Astrocyte (in vitro differentiated cells and primary cell): ENCODE data around the gene LYZ. TPM values are rescaled to one million over a fixed set of nuclear protein-coding genes. Genes with fewer than 3 reads are reported as not detected.
A peak's percentile ranks its signal among the peaks of the same experiment; 100 is the strongest.

ENCODE experiments used
- DNase-seq: peaks from one replicate; pipeline ENCODE4 v3.0.0-alpha.2; 2010; ENCODE audit warnings: low read depth
- FAIRE-seq: peaks from 2 replicates; lab custom pipeline; 2011; peaks lifted over from hg19 to GRCh38; lab: Jason Lieb, UNC
- H2AFZ ChIP-seq: 2 replicates; pipeline ENCODE4 v1.6.0; 2012; ENCODE audit warnings: low read depth, low read length, inconsistent platforms
- H3K27ac ChIP-seq: 2 replicates; pipeline ENCODE4 v1.5.1; 2011; ENCODE audit warnings: low read depth, low read length, inconsistent platforms
- H3K27me3 ChIP-seq: 2 replicates; pipeline ENCODE4 v1.6.0; 2011; ENCODE audit warnings: low read length, inconsistent platforms; ENCODE audit not compliant: insufficient read depth
- H3K36me3 ChIP-seq: 2 replicates; pipeline ENCODE4 v1.5.1; 2011; ENCODE audit warnings: low read length, inconsistent platforms; ENCODE audit not compliant: insufficient read depth
- H3K4me1 ChIP-seq: 2 replicates; pipeline ENCODE4 v1.5.1; 2011; ENCODE audit warnings: low read length, inconsistent platforms; ENCODE audit not compliant: insufficient read depth
- H3K4me2 ChIP-seq: 2 replicates; pipeline ENCODE4 v1.6.0; 2012; ENCODE audit warnings: low read length, inconsistent platforms
- H3K4me3 ChIP-seq: 2 replicates; pipeline ENCODE4 v1.5.1; 2011; ENCODE audit warnings: low read depth, mild to moderate bottlenecking, low read length, inconsistent platforms; ENCODE audit not compliant: insufficient read depth
- H3K79me2 ChIP-seq: 2 replicates; pipeline ENCODE4 v1.6.0; 2012; ENCODE audit warnings: mild to moderate bottlenecking, low read length, inconsistent platforms; ENCODE audit not compliant: insufficient read depth
- H3K9ac ChIP-seq: 2 replicates; pipeline ENCODE4 v1.6.0; 2012; ENCODE audit warnings: mild to moderate bottlenecking, low read length, inconsistent platforms
- H3K9me3 ChIP-seq: 2 replicates; pipeline ENCODE4 v1.5.1; 2012; ENCODE audit warnings: low read depth, mild to moderate bottlenecking, low read length, inconsistent platforms; ENCODE audit not compliant: insufficient read depth
- H4K20me1 ChIP-seq: 2 replicates; pipeline ENCODE4 v1.6.0; 2012; ENCODE audit warnings: low read length, inconsistent platforms; ENCODE audit not compliant: insufficient read depth
- H3K27ac Mint-ChIP-seq: one replicate; pipeline ENCODE4 v1.8.0; 2021; ENCODE audit warnings: mild to moderate bottlenecking, mixed read lengths; ENCODE audit not compliant: unreplicated experiment
- H3K27me3 Mint-ChIP-seq: one replicate; pipeline ENCODE4 v1.8.0; 2021; ENCODE audit warnings: low read depth, mixed read lengths; ENCODE audit not compliant: unreplicated experiment
- H3K36me3 Mint-ChIP-seq: one replicate; pipeline ENCODE4 v1.8.0; 2021; ENCODE audit warnings: low read depth, mixed read lengths; ENCODE audit not compliant: unreplicated experiment
- H3K4me1 Mint-ChIP-seq: one replicate; pipeline ENCODE4 v1.8.0; 2021; ENCODE audit warnings: low read depth, mixed read lengths; ENCODE audit not compliant: unreplicated experiment
- H3K4me3 Mint-ChIP-seq: one replicate; pipeline ENCODE4 v1.8.0; 2021; ENCODE audit warnings: mild to moderate bottlenecking, moderate library complexity, mixed read lengths; ENCODE audit not compliant: unreplicated experiment
- H3K9me3 Mint-ChIP-seq: one replicate; pipeline ENCODE4 v1.8.0; 2021; ENCODE audit warnings: mild to moderate bottlenecking, mixed read lengths; ENCODE audit not compliant: unreplicated experiment
- CTCF ChIP-seq: IDR thresholded peaks from 2 replicates; pipeline ENCODE4 v1.5.1; 2011; ENCODE audit warnings: low read depth, mild to moderate bottlenecking, inconsistent platforms, low read length, moderate library complexity; ENCODE audit not compliant: insufficient read depth
- EZH2 ChIP-seq: IDR thresholded peaks from 2 replicates; pipeline ENCODE4 v1.6.1; 2012; ENCODE audit warnings: mild to moderate bottlenecking, low read length, inconsistent platforms; ENCODE audit not compliant: insufficient read depth
- total RNA-seq: library from RNA; stranded (reverse); gene quantifications from 2 replicates; pipeline ENCODE4 v1.2.1, GENCODE V29; 2021

LYZ gene
- total RNA-seq, 1 donor from 2014 or later: 0.45 TPM

- Mint-ChIP-seq H3K27ac (no peak overlapping the region), H3K36me3 (no peaks in the 10 kb centered on the region), H3K9me3 (no peaks in the 10 kb centered on the region), H3K27me3 (no peaks in the 10 kb centered on the region), H3K4me3 (no peak overlapping the region), H3K4me1 (peaks cover 7% of the 10 kb centered on the region)
- Histone ChIP-seq H3K36me3 (peaks cover 2% of the 10 kb centered on the region), H3K79me2 (no peaks in the 10 kb centered on the region), H3K27ac (no peak overlapping the region), H4K20me1 (no peaks in the 10 kb centered on the region), H3K9me3 (no peaks in the 10 kb centered on the region), H3K4me2 (no peak overlapping the region), H3K4me1 (no peaks in the 10 kb centered on the region), H3K4me3 (no peak overlapping the region), H3K9ac (no peak overlapping the region), H3K27me3 (no peaks in the 10 kb centered on the region), H2AFZ (no peak overlapping the region)
- FAIRE-seq (no peak), DNase-seq (no peak)
- TF ChIP-seq EZH2 (no peak), CTCF (no peak)
Observed at GRCh38 chr12:69386921-69387320, 38.7 kb downstream of the LYZ start.

- H3K9me3 Mint-ChIP-seq: no peaks in the 10 kb centered on the region
- no peaks in the 10 kb centered on the region for H3K27me3 Mint-ChIP-seq
- H3K4me1 Mint-ChIP-seq: peaks cover 17% of the 10 kb centered on the region
- FAIRE-seq: peak; percentile 74
- Histone ChIP-seq H3K79me2 (no peaks in the 10 kb centered on the region), H2AFZ (no peak overlapping the region), H3K9ac (no peak overlapping the region), H3K4me2 (no peak overlapping the region), H3K4me1 (peaks cover 3% of the 10 kb centered on the region), H3K27ac (no peak overlapping the region), H3K9me3 (no peaks in the 10 kb centered on the region), H4K20me1 (no peaks in the 10 kb centered on the region), H3K27me3 (no peaks in the 10 kb centered on the region), H3K36me3 (peaks cover 2% of the 10 kb centered on the region), H3K4me3 (no peak overlapping the region)
- peak; percentile 86 for TF ChIP-seq CTCF
- no peak for TF ChIP-seq EZH2
- H3K27ac Mint-ChIP-seq: no peak overlapping the region
- H3K4me3 Mint-ChIP-seq: no peak overlapping the region
- no peaks in the 10 kb centered on the region for H3K36me3 Mint-ChIP-seq
- DNase-seq: peak; percentile 63
Observed at GRCh38 chr12:69388371-69388770, 40.2 kb downstream of the LYZ start.

DNA sequence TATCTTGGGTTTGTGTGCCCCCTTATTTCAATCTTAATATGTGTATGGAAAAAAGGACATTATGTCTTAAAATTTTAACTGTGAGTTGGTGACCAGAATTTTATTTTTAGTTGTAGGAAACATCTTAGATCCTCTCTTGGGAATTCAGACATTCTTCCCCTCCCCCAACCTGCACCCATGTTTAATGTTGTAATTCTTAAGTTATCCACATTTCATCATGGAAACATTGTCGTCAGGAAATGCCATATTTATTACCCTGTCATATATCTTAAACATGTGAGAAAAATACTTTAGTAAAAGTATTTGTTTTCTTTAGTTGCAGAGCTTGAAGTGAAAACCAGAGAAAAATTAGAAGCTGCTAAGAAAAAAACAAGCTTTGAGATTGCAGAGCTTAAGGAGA lies 41.6 kb downstream of the LYZ start:
- Histone ChIP-seq H3K4me2 (no peak overlapping the region), H3K9me3 (no peaks in the 10 kb centered on the region), H3K4me1 (peaks cover 5% of the 10 kb centered on the region), H3K36me3 (peaks cover 2% of the 10 kb centered on the region), H3K9ac (peak overlapping the region; percentile 8), H3K27ac (peak overlapping the region; percentile 41), H3K79me2 (no peaks in the 10 kb centered on the region), H3K27me3 (no peaks in the 10 kb centered on the region), H2AFZ (no peak overlapping the region), H4K20me1 (no peaks in the 10 kb centered on the region), H3K4me3 (no peak overlapping the region)
- Mint-ChIP-seq H3K9me3 (no peaks in the 10 kb centered on the region), H3K4me1 (peaks cover 17% of the 10 kb centered on the region), H3K4me3 (no peak overlapping the region), H3K27ac (no peak overlapping the region), H3K36me3 (no peaks in the 10 kb centered on the region), H3K27me3 (no peaks in the 10 kb centered on the region)
- no peak for TF ChIP-seq EZH2
- TF ChIP-seq CTCF: no peak
- FAIRE-seq: no peak
- peak; percentile 73 for DNase-seq
